EL (cell line): ENCODE measurements around the gene C21orf58.

ENCODE experiments used
- DNase-seq: peaks from one replicate; pipeline ENCODE4 v3.0.0-alpha.2; 2016

Gene C21orf58

GRCh38 chr21:46294647-46295176 is 29.0 kb downstream of the C21orf58 start:
- peak; percentile 56 for DNase-seq

DNA sequence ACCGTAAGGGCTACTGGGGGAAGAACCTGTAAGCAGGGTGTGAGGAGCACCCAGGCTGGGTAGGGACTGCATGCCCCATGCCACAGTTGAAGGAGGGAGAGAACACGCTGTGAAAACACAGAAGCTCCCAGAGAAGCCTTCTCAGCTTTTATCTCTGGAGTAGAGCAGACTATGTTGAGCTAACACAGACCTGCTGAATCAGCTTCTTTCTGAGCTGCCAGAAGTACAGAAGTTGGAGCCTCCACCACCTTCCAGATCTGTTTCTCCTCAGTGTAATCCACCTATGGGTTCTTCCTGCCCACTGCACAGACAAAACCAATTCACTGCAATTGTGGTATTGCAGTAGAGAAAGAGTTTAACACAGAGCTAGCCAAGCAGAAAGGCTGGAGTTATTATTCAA is 32.1 kb downstream of the C21orf58 start:
- no peak for DNase-seq

GRCh38 chr21:46289655-46290179 is 34.0 kb downstream of the C21orf58 start:
- DNase-seq, result no peak

GRCh38 chr21:46287541-46287940 is 36.1 kb downstream of the C21orf58 start:
- DNase-seq, result no peak

- no peak for DNase-seq
Observed at GRCh38 chr21:46286648-46287002, 37.0 kb downstream of the C21orf58 start.

DNA sequence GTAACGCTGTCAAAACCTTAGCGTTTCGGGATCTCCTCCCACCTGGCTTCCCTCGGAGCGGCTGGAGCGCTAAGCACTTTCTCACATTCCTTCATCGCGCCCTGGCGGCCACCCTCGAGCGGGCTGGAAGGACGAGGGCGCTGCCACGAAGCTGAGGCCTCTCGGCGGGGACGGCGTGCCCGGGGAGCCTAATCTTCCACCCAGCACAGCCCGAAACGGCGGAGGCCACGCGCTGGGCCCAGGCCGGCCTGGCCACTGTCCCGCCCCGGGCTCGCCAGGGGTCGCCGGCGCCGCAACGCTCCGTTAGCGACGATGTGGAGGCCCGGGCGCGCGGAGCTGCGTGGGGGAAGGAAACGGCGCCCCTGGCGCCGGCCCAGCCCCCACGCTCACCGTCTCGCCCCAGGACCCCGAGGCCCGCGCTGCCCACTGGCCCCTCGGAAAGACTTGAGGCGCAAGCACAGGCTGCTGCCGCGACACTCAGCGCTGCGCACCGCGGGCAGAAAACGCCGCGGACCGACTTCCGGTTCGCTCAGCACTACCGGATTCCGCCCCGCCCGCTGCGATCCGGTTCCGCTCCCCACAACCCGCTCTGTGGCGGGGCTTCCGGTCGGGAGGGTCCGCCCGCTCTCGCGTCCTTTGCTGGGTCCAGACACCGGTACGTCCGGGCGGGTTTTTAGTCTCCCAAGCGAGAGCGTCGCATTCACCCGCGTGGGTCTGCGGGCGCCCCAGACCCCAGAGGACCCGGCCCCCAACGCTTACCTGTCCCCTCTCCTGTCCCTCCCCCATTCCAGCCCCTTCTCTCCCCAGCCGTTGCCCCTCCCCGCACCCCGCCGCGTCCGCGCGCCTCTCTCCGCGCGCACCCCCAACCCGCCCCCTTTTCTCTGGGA is 37.7 kb downstream of the C21orf58 start, which contains the start of gene YBEY:
TSS of gene YBEY (plus strand) at position 582 of the 887 bp plus-strand sequence. CDS start 572 bp downstream, outside the sequence.
- DNase-seq, result peak; percentile 92

DNA sequence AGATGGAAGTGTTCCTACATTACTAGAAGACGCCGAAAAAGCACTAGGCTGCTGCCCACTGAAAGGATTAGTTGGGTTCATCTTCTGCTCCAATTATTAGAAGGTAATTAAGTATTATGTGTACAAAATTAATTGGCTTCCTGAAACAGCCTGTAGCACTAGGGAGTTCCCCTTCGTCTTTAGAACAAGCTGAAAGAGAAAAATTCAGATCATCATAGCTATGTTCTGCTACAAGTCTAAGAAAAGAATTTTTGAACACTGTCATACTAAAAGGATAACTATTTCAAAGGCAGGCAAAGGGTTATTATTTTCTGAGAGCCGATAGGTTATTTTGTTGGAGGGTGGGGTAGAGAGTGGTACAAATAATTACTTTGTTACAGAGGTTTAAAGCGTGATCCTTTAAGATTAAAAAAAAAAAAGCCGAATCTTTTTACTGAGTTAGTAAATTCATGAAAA is 38.4 kb downstream of the C21orf58 start, which contains the start of gene MCM3AP:
TSS of gene MCM3AP (minus strand) at position 406 of the 456 bp plus-strand sequence. CDS start at position 81, 325 bp downstream.
- no peak for DNase-seq

DNA sequence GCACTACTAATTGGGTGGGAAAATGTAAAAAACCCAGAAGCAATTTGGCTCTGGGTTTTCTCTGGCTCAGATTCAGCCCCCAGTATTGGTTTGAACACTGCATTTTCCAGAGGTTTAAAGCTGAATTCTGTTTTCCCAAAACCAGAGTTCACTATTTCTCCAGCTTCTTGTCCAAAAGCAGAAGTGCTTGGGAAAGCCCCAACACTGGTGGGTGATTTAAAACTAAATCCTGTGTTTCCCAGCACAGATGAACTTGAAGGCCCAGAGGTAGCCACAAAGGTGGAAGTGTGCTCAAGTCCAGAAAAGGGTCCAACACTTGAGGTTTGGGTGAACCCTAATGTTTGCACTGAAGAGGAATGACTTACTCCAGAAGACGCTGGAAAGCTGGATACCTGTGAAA is 38.9 kb downstream of the C21orf58 start:
- no peak for DNase-seq

DNA sequence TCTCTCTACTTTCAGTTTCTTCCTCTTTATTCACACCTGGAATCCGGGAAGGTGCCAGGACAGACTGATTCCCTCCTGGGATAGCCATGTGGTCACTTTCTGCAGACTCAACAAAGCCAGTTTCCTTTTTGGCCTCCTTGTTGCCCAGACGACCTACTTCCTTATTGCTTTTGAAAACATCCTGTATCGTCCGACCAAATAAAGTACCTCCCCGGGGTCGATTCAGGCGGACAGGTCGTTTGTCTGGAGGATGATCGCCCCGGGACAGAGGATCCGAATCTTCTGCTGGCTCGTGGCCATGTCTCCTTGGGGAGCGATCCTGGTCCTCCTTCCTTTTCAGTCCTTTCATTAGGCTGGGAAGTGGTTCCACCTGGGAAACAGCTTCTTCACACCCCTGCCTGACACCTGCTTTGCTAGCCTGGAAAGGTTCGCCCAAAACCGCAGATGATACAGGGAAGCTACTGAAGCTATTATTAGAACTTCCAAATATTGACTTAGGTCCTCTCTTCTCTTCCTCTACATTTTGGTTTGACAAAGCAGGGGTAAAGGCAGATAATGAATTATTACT is 39.5 kb downstream of the C21orf58 start:
- no peak for DNase-seq

GRCh38 chr21:46274797-46275390 is 48.8 kb downstream of the C21orf58 start:
- no peak for DNase-seq

GRCh38 chr21:46273341-46273740 is 50.3 kb downstream of the C21orf58 start:
- DNase-seq, result no peak

DNA sequence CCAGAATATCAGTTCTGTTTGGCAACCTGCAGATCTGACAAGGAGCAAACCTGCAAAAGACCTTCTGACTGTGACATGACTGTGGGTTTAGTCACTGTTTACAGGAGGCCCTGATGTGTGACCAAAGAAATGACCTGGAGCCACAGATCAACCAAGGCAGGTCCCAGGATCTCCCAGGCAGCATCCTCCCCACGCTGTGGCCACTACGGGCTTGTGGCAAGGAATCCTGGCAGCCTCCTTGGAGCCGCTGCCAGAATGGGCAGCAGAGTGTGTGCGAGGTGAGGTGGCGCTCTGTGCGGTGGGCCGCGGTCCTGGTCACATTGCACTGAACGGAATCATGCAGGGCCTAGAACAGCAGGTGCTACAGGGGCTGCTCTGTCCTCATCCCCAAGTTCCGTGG is 54.2 kb downstream of the C21orf58 start:
- no peak for DNase-seq

DNA sequence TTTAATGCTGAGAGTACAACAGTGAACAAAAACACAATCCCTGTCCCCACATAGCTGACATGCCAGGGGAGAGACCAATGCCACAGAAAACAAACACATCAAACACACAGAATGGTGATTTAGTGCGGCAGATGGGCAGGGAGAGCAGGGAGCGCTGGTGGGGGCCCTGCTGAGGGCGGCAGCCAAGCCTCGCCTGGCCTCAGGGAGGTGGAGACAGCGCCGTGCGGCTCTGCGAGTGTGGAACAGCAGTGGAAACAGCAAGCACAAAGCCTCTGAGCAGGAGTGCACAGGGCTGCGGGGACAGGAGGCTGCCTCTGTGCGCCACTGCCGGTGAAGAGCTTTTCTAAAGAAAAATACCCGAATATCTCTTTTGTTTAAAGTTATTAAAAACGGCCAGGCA is 55.3 kb downstream of the C21orf58 start:
- no peak for DNase-seq

DNA sequence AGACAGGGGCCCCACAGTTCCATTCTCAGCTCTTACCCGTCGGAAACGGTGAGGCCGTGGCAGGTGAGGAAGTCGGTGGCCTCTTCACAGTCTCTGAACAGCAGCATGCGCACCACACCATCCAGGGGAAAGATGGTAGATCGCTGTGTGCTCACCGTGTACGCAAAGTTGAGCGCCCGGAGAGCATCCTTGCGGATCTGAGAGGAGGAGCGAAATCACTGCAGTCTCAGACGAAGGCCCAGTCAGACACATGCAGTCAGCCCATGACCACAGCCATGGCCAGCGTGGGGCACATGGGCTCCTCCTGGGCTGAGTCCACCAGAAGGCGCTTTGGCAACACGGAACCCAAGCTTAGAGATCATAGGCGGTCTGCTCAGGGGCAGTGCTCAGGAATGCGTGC is 56.7 kb downstream of the C21orf58 start:
- no peak for DNase-seq

DNA sequence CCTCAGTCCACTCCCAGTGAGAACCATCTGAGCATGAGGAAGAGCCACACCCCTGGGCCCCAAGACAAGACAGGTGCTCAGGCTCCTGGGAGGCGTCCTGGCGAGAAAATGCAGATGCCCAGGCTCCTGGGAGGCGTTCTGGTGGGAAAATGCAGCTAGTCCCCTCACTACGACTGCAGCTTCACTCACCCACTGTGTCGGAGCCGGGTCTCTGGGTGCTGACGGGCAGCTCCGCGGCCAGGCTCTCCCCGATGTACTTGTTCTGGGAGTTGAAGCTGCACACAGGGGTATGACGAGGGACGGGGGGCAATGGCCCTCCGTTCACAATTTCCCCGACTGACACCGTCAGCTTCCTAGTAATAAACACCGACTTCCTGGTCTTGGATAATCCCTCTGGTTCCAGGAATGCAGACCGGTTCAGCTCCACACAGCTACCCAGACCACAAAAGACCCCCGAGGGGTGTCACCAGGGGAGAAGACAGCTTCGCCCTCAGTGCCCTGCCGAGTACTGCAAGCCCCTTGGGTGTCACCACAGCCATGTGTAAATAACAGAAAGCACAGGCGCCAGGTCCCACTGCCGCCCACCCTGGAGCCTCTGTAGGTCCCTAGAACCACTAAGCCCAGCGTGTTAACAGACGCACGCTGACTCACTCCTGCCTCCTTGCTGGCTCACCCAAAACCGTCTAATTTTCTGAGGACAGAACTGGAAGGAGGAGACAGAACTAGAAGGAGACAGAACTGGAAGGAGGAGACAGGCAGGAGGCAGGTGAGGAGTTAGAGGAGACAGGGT is 57.7 kb downstream of the C21orf58 start:
- no peak for DNase-seq

GRCh38 chr21:46264690-46265144 is 59.0 kb downstream of the C21orf58 start:
- no peak for DNase-seq

DNA sequence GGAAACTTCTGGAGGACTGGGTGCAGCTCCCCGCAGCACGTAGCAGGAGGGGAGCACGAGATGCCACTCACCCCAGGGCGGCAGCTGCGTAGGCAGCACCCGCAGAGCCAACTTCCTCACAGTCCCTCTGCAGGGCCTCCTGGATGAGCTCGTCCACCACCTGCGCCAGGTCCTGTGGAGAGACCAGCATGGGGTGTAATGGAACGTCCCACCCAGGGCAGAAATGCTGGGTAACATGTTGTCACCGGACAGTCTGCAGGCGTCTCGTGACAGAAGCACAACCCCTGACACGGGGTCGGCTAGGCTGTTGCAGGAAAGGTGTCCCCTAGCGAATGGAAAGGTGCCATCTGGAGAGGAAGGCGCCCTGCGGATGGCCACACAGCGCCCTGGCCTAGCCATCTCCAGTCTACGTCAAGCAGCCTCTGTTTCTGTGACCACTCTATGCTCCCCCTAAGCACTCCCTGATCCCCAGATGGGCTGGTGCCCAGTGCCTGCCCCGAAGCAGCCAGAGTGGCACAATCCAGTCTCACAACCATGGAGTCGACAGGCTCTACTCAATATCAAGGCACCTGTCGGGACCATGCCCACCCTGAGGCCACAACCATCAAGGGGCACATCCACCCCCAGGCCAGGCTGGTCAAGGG is 59.5 kb downstream of the C21orf58 start:
- DNase-seq, result no peak

DNA sequence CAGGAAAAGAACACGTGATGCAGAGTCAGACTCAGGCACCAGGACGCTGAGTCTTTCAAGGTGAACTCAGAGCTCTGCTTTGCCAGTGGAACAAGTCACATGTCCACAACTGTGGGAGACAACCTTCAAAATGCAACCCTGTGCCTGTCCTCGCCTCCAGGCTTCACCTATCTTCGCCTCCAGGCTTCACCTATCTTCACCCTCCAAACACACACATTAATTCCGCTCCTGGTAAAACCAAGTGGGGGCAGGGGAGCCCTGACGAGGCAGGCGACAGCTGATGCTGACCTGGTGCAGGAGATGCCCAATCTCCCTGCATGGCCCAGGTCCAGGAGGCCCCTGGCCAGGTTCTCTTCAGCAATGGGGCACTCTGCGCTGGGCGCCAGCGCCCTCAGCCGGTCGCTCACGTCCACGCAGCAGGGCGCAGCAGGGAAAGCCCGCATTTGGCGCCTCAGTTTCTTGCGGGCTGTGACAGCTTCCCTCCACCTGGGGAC is 67.1 kb downstream of the C21orf58 start:
- no peak for DNase-seq

- DNase-seq, result no peak
Observed at GRCh38 chr21:46255758-46256337, 67.8 kb downstream of the C21orf58 start.

DNA sequence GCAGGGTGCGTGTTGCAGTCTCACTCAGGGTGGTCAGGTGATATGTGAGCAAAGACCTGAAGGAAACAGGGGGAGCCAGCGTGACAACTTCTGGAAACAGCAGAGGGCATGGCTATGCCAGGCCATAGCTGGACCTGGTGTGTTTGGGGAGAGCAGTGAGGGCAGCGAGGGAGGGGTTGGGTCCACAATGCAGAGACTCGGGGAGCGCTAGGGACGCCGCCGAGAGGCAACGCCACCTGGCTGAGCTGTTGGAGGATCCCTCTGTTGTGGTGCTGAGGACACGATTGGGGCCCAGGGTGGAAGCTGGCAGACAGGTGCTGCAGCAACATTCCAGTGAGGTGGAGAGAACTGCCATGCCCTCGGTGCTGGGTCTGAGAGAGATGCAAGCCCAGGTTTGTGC is 68.5 kb downstream of the C21orf58 start:
- no peak for DNase-seq
